Erythroblast (primary cell): Measurements from ENCODE around the gene CHMP4A.

ENCODE experiments used
- GATA1 ChIP-seq: IDR thresholded peaks from 2 replicates; pipeline ENCODE4 v1.6.1; 2011; ENCODE audit warnings: low read depth, mild to moderate bottlenecking, control low read depth, low read length, moderate library complexity
- POLR2A ChIP-seq: IDR thresholded peaks from 2 replicates; pipeline ENCODE4 v1.6.1; 2011; ENCODE audit warnings: mild to moderate bottlenecking, low read length

DNA sequence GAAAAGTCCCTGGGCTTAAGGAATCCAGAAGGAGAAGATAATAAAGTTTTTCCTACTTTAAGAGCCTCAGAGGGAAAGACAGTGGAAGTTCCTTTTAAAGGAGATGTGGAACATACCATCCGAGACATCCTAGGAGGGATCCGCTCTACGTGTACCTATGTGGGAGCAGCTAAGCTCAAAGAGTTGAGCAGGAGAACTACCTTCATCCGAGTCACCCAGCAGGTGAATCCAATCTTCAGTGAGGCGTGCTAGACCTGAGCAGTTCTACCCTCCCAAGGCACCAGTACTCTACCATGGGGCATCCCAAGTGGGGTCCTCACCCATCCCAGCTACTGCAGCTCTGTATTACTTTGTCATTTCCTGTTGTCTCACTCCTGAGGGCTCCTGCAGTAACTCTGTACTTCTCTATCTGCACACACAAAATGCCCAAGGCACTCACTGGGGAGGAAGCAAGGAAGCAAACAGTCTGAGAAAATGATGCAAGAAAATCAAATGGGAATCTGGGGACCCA, 25.3 kb upstream of the CHMP4A start:
- TF ChIP-seq POLR2A (no peak), GATA1 (no peak)
